IPS DF 6.9 (cell line): ENCODE measurements around the gene ALG14.
"Not testable (repeated sequence)": the region's sequence is repeated elsewhere in the genome, so short reads cannot be mapped to it uniquely, and the experiment has no call there.

Source experiments
- DNase-seq: peaks from one replicate; pipeline ENCODE4 v3.0.0-alpha.2; 2013; ENCODE audit warnings: low read depth, low spot score
- H3K27ac ChIP-seq: one replicate; pipeline ENCODE4 v1.5.1; 2013; ENCODE audit warnings: low read length, control low read depth
- H3K27me3 ChIP-seq: 2 replicates; pipeline ENCODE4 v1.6.1; 2013; ENCODE audit warnings: mild to moderate bottlenecking, low read length; ENCODE audit not compliant: control insufficient read depth, insufficient read depth
- H3K36me3 ChIP-seq: 2 replicates; pipeline ENCODE4 v1.6.1; 2013; ENCODE audit warnings: low read length; ENCODE audit not compliant: control insufficient read depth, insufficient read depth
- H3K4me1 ChIP-seq: 2 replicates; pipeline ENCODE4 v1.6.1; 2013; ENCODE audit warnings: low read length; ENCODE audit not compliant: control insufficient read depth, insufficient read depth
- H3K4me3 ChIP-seq: 2 replicates; pipeline ENCODE4 v1.5.1; 2013; ENCODE audit warnings: mild to moderate bottlenecking, low read length
- H3K9me3 ChIP-seq: 2 replicates; pipeline ENCODE4 v1.6.1; 2013; ENCODE audit warnings: low read length, inconsistent platforms; ENCODE audit not compliant: control insufficient read depth, insufficient read depth
- WGBS: extraction: QIAGEN DNeasy Blood & Tissue Kit; methylation state at CpG from one replicate; pipeline ENCODE4 v1.1.7; 2013; ENCODE audit warnings: mixed read lengths, missing lambda C conversion rate; ENCODE audit not compliant: insufficient read length, insufficient coverage; 5-methylcytosine and 5-hydroxymethylcytosine counted together

The ALG14 gene

GRCh38 chr1:95027046-95027445, 45.7 kb downstream of the ALG14 start:
- DNase-seq: no peak
- no peak overlapping the region for H3K27ac ChIP-seq
- no peaks in the 10 kb centered on the region for H3K4me1 ChIP-seq
- H3K4me3 ChIP-seq: no peak overlapping the region
- H3K36me3 ChIP-seq: no peaks in the 10 kb centered on the region
- H3K27me3 ChIP-seq: no peaks in the 10 kb centered on the region
- WGBS: no CpG with 5 or more reads among the region's 4 CpGs
- H3K9me3 ChIP-seq: no peaks in the 10 kb centered on the region

DNA sequence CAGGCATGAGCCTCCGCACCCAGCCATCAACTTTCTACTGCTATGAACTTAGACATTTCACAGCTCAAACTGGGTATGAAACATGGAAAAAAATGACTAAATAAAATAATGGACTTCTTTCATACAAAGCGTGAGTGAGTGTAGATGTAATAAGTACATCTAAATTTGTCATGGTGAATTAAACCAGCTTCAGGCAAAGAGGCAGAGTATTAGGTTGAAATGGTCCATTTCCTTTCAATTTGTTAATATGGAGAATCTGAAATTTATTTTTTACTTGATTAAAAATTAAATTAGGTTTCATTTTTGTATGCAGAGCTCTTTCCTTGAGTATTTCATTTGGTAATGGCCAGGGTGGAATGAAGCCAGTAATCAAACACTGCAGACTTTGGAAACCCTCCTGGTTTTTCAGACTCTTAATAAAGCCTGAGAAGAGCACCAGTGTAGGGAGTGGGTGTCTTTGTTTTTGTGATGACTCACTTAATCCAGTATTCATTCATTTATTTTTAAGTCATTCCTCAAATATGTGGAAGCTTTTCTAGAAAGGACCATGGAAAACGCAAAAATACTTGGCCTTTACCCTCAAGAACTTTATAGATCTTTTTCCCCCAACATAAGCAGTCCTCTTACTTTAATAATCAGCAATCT, 49.2 kb downstream of the ALG14 start:
- no CpG with 5 or more reads among the region's 3 CpGs for WGBS
- Histone ChIP-seq H3K4me3 (no peak overlapping the region), H3K9me3 (no peaks in the 10 kb centered on the region), H3K4me1 (no peaks in the 10 kb centered on the region; the same call in 1 of the 2 replicates), H3K36me3 (no peaks in the 10 kb centered on the region), H3K27ac (no peak overlapping the region), H3K27me3 (no peaks in the 10 kb centered on the region)
- DNase-seq: no peak

DNA sequence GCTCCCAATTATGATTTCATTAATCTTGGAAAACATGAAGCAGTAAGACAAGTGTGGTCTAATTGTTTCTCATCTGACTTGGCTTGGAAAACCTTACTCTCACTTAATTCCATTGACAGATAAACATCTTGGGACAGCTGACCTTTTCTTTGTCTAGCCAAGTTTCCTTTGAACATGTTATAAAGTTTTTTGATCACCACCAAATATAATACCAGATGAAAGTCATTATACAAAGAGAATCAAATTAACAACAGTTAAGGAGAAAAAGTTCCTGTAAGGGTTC, 50.2 kb downstream of the ALG14 start:
- no peak overlapping the region for H3K4me3 ChIP-seq
- H3K27ac ChIP-seq: no peak overlapping the region
- H3K36me3 ChIP-seq: no peaks in the 10 kb centered on the region
- H3K9me3 ChIP-seq: no peaks in the 10 kb centered on the region
- no peak for DNase-seq
- H3K4me1 ChIP-seq: no peaks in the 10 kb centered on the region; the same call in 1 of the 2 replicates
- no peaks in the 10 kb centered on the region for H3K27me3 ChIP-seq

DNA sequence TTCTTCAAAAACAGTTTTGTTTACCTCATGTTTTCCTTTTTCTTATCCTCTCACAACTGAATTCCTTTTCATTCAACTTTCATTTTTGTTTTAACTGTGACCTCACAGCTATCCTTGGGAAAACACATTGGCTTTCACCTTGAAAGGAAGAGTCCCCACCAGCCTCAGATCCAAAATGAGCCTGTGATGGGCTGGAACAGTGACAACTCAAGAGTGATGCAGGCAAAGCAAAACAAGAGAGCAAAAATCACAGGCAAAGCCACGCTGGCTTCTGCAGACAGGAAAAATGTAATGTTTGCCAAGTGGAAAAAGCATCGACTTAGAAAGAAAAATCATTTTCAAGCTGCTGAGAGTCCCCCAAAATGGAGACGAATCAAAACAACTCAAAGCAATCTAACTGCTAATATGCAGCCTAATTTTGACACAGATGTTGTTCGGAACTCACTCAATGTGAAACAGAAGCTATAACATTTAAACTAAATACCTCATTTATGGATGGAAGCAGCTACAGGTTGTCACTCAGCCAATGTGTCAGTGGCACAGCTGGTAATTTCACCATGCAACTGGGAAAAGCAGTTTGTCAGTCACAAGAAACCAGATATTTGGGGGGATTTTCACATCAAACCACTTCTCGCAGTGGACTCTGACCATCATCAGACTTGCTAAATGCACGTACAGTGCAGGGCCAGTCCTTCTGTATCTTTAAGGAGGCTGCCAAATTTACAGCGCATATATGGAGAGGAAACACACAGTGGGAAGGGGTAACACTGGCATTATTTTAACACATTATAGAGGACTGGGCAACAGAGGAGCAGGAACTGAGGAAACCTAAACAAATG, 50.7 kb downstream of the ALG14 start:
- no peaks in the 10 kb centered on the region for H3K9me3 ChIP-seq
- no peak overlapping the region for H3K4me3 ChIP-seq
- no peaks in the 10 kb centered on the region for H3K27me3 ChIP-seq
- no peaks in the 10 kb centered on the region; the same call in 1 of the 2 replicates for H3K4me1 ChIP-seq
- WGBS: no CpG with 5 or more reads among the region's 7 CpGs
- no peak for DNase-seq
- H3K36me3 ChIP-seq: no peaks in the 10 kb centered on the region
- no peak overlapping the region for H3K27ac ChIP-seq

GRCh38 chr1:95021119-95021518, 51.6 kb downstream of the ALG14 start:
- Histone ChIP-seq H3K4me3 (no peak overlapping the region), H3K4me1 (no peaks in the 10 kb centered on the region; the same call in 1 of the 2 replicates), H3K36me3 (no peaks in the 10 kb centered on the region), H3K9me3 (no peaks in the 10 kb centered on the region), H3K27ac (no peak overlapping the region), H3K27me3 (no peaks in the 10 kb centered on the region)
- DNase-seq: no peak
- no CpG with 5 or more reads among the region's 4 CpGs for WGBS

GRCh38 chr1:95019466-95019865, 53.3 kb downstream of the ALG14 start:
- DNase-seq, H3K4me1 ChIP-seq, H3K27me3 ChIP-seq, H3K27ac ChIP-seq, H3K36me3 ChIP-seq, H3K9me3 ChIP-seq, H3K4me3 ChIP-seq: not testable (repeated sequence)
- WGBS: no CpG with 5 or more reads among the region's 6 CpGs

DNA sequence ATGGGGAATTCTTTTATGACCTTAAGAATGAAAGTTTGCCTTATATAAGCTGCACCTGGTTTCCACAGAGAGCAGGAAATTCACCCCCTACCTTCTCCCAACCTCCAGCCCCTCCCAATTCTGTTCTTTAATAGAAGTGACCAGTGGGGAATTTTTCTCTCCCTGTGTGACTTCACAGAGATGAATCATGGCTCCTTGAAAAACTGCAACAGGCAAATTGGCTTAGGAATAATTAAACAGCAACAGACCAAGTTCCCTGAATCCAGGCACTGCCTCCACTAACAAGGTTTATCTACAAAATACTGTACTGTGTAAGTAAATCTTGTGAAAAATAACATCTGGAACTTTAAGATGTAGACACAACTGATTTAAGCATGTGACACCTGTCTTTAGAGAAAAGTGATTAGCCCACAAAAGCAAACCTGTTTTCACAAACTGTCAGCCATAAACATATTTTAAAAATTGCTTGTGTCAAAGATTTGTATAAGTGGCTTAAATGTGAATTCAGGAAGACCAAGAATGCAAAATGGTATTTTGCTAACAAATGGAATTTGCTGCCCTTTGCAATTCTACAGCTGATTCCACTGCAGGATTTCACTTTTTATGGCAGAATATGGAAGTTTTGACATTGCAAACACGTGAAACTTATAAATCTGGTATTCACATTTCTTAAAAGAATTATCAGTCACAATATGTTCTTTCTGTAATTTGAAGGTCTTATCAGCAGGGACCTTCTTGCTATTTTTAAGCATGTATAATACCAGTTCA, 54.0 kb downstream of the ALG14 start:
- Histone ChIP-seq H3K4me3 (no peak overlapping the region), H3K4me1 (no peaks in the 10 kb centered on the region; the same call in 1 of the 2 replicates), H3K36me3 (no peaks in the 10 kb centered on the region), H3K27ac (no peak overlapping the region), H3K9me3 (no peaks in the 10 kb centered on the region), H3K27me3 (no peaks in the 10 kb centered on the region)
- no peak for DNase-seq
- no CpG with 5 or more reads among the region's 1 CpG for WGBS

- DNase-seq: no peak
- Histone ChIP-seq H3K4me1 (no peaks in the 10 kb centered on the region; the same call in 1 of the 2 replicates), H3K4me3 (no peak overlapping the region), H3K36me3 (no peaks in the 10 kb centered on the region), H3K27ac (no peak overlapping the region), H3K9me3 (no peaks in the 10 kb centered on the region), H3K27me3 (no peaks in the 10 kb centered on the region)
- no CpG with 5 or more reads among the region's 1 CpG for WGBS
These were observed 55.0 kb downstream of the ALG14 start for GRCh38 chr1:95017775-95018174.

DNA sequence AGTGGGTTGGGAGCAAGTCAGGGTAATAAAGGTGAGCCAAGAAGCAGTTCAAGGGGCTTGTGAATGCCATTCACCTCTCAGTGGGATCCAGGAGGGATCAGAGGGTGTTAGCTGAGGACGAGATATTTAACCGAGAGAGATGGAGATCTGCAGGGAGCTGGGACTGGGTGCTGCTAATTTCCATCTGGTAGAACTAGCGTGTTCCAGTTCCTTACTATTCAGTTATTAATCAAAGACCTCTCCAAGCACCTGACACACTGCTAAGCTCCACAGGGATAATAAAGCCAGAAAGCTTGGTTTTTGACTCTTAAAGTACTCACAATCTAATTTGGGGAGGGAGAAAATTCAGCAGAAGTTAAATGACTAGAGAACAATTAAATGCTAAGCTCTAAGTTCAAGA, 57.7 kb downstream of the ALG14 start:
- Histone ChIP-seq H3K4me3 (no peak overlapping the region), H3K9me3 (no peaks in the 10 kb centered on the region), H3K27ac (no peak overlapping the region), H3K27me3 (no peaks in the 10 kb centered on the region), H3K4me1 (no peaks in the 10 kb centered on the region; the same call in 1 of the 2 replicates), H3K36me3 (no peaks in the 10 kb centered on the region)
- WGBS: no CpG with 5 or more reads among the region's 3 CpGs
- DNase-seq: no peak

GRCh38 chr1:95013950-95014574, 58.7 kb downstream of the ALG14 start:
- no peaks in the 10 kb centered on the region for H3K4me1 ChIP-seq
- H3K27ac ChIP-seq: no peak overlapping the region
- H3K4me3 ChIP-seq: no peak overlapping the region
- no peaks in the 10 kb centered on the region for H3K36me3 ChIP-seq
- no peaks in the 10 kb centered on the region for H3K9me3 ChIP-seq
- no CpG with 5 or more reads among the region's 2 CpGs for WGBS
- H3K27me3 ChIP-seq: no peaks in the 10 kb centered on the region
- no peak for DNase-seq
